ENCODE measurements around the gene CRYAA. TPM values are rescaled to one million over a fixed set of nuclear protein-coding genes. Genes with fewer than 3 reads are reported as not detected.

The CRYAA gene
- total RNA-seq, result not detected in 2 replicates

GRCh38 chr21:43168708-43169107, at the start of gene CRYAA:
TSS of gene CRYAA (plus strand) at chr21:43169008. CDS start at chr21:43169100, 92 bp downstream.

Other genes starting within 250 kb of the CRYAA start
- gene ERVH48-1, start 243.4 kb upstream of the CRYAA start, total RNA-seq, result under 0.01 TPM in 1 of 2 replicates, not detected in the other
- 6.5 and 14.8 TPM in 2 replicates for gene PKNOX1, start 194.4 kb upstream of the CRYAA start, total RNA-seq
- 24.2 and 47.0 TPM in 2 replicates for gene CBS, start 93.2 kb upstream of the CRYAA start, total RNA-seq
- gene U2AF1, start 61.4 kb upstream of the CRYAA start, total RNA-seq, result 13.5 and 33.4 TPM in 2 replicates